NT2/D1 (cell line): ENCODE results near the gene GPR18.

Experiments
- SUZ12 ChIP-seq: IDR thresholded peaks from 2 replicates; pipeline ENCODE4 v1.6.1; 2011; ENCODE audit not compliant: insufficient read length, insufficient read depth; ENCODE audit errors: extremely low read depth
- ZNF274 ChIP-seq: IDR thresholded peaks from 2 replicates; pipeline ENCODE4 v1.6.1; 2011; ENCODE audit warnings: mild to moderate bottlenecking, low read depth, low read length

GRCh38 chr13:99307648-99308339 is 49.6 kb upstream of the GPR18 start:
- TF ChIP-seq SUZ12 (no peak), ZNF274 (no peak)
